Measurements from ENCODE around the gene PDE4B. TPM values are rescaled to one million over a fixed set of nuclear protein-coding genes. Genes with fewer than 3 reads are reported as not detected.
"Not testable (repeated sequence)": the region's sequence is repeated elsewhere in the genome, so short reads cannot be mapped to it uniquely, and the experiment has no call there.

The PDE4B gene
- total RNA-seq, 1 donor from 2014 or later, result 54.6 TPM

GRCh38 chr1:66296951-66297350 lies 504.3 kb downstream of the PDE4B start:
- DNase-seq (ENCODE audit: extremely low read depth, low read depth, low spot score), result no peak

GRCh38 chr1:66298464-66298863 lies 505.8 kb downstream of the PDE4B start:
- DNase-seq (ENCODE audit: extremely low read depth, low read depth, low spot score), result no peak

- DNase-seq (ENCODE audit: extremely low read depth, low read depth, low spot score), result no peak
Measured at GRCh38 chr1:66300280-66300971, 507.7 kb downstream of the PDE4B start.

- no peak for DNase-seq (ENCODE audit: extremely low read depth, low read depth, low spot score)
Measured at GRCh38 chr1:66300972-66301451, 508.3 kb downstream of the PDE4B start.

- DNase-seq (ENCODE audit: extremely low read depth, low read depth, low spot score), result no peak
Measured at GRCh38 chr1:66302184-66302742, 509.6 kb downstream of the PDE4B start.

- no peak for DNase-seq (ENCODE audit: extremely low read depth, low read depth, low spot score)
Measured at GRCh38 chr1:66302815-66303214, 510.1 kb downstream of the PDE4B start.

GRCh38 chr1:66303646-66304045 lies 511.0 kb downstream of the PDE4B start:
- no peak for DNase-seq (ENCODE audit: extremely low read depth, low read depth, low spot score)

GRCh38 chr1:66304128-66304527 lies 511.4 kb downstream of the PDE4B start:
- no peak for DNase-seq (ENCODE audit: extremely low read depth, low read depth, low spot score)

GRCh38 chr1:66305927-66306326 lies 513.2 kb downstream of the PDE4B start:
- DNase-seq (ENCODE audit: extremely low read depth, low read depth, low spot score), result no peak

- DNase-seq (ENCODE audit: extremely low read depth, low read depth, low spot score), result no peak
Measured at GRCh38 chr1:66309006-66309741, 516.5 kb downstream of the PDE4B start.

- no peak for DNase-seq (ENCODE audit: extremely low read depth, low read depth, low spot score)
Measured at GRCh38 chr1:66311092-66311491, 518.4 kb downstream of the PDE4B start.

GRCh38 chr1:66311628-66312027 lies 518.9 kb downstream of the PDE4B start:
- DNase-seq (ENCODE audit: extremely low read depth, low read depth, low spot score), result no peak

GRCh38 chr1:66312271-66312990 lies 519.7 kb downstream of the PDE4B start:
- no peak for DNase-seq (ENCODE audit: extremely low read depth, low read depth, low spot score)

GRCh38 chr1:66313429-66313828 lies 520.7 kb downstream of the PDE4B start:
- DNase-seq (ENCODE audit: extremely low read depth, low read depth, low spot score), result no peak

GRCh38 chr1:66315671-66316070 lies 523.0 kb downstream of the PDE4B start:
- DNase-seq (ENCODE audit: extremely low read depth, low read depth, low spot score), result no peak

GRCh38 chr1:66316464-66317247 lies 524.0 kb downstream of the PDE4B start:
- no peak for DNase-seq (ENCODE audit: extremely low read depth, low read depth, low spot score)

GRCh38 chr1:66317248-66317515 lies 524.5 kb downstream of the PDE4B start:
- no peak for DNase-seq (ENCODE audit: extremely low read depth, low read depth, low spot score)

- DNase-seq (ENCODE audit: extremely low read depth, low read depth, low spot score), result no peak
Measured at GRCh38 chr1:66320231-66320630, 527.5 kb downstream of the PDE4B start.

- DNase-seq (ENCODE audit: extremely low read depth, low read depth, low spot score), result not testable (repeated sequence)
Measured at GRCh38 chr1:66322462-66322861, 529.8 kb downstream of the PDE4B start.

GRCh38 chr1:66323958-66324625 lies 531.4 kb downstream of the PDE4B start:
- no peak for DNase-seq (ENCODE audit: extremely low read depth, low read depth, low spot score)
